Prostate gland (tissue), 2 donors: ENCODE results near the gene LRRC4C.

Experiments
- POLR2A ChIP-seq: fragments of 450-650 bp; IDR thresholded peaks from one replicate; pipeline ENCODE4 v1.6.1; 2016; ENCODE audit warnings: antibody characterized with exemption, mild to moderate bottlenecking
- TF ChIP-seq, protein P1 (sequence below), 4 experiments: fragments of 200-600 bp in 2 of 4; fragments of 450-650 bp in 2 of 4; sonication (generic) in 2 of 4; IDR thresholded peaks; 1 replicate in 3 of 4; 2 replicates in 1 of 4; pipeline ENCODE4 v1.5.1; 2016 to 2019; ENCODE audit warnings: antibody characterized with exemption in 4 of 4, mild to moderate bottlenecking in 2 of 4, moderate library complexity in 2 of 4

DNA sequence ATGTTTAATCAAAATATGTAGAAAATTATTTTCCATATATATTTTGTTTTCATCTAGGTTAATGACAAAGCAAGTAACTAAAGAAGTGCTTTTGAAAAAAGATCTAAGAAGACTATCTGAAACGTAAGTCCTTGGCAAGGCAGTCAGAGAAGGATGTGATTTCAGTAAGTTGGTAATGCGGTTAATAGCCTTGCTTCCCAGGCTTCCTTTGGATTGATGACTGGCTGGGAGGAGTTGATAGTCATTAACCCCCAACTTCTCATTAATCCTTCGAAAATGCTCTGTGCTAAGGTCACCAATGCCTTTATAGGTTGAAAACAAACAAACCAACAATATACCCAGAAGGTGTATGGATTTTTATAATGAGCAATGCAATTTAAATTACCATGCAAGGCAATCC, 1326.5 kb downstream of the LRRC4C start:
- TF ChIP-seq POLR2A, result no peak
- TF ChIP-seq, protein P1, sequence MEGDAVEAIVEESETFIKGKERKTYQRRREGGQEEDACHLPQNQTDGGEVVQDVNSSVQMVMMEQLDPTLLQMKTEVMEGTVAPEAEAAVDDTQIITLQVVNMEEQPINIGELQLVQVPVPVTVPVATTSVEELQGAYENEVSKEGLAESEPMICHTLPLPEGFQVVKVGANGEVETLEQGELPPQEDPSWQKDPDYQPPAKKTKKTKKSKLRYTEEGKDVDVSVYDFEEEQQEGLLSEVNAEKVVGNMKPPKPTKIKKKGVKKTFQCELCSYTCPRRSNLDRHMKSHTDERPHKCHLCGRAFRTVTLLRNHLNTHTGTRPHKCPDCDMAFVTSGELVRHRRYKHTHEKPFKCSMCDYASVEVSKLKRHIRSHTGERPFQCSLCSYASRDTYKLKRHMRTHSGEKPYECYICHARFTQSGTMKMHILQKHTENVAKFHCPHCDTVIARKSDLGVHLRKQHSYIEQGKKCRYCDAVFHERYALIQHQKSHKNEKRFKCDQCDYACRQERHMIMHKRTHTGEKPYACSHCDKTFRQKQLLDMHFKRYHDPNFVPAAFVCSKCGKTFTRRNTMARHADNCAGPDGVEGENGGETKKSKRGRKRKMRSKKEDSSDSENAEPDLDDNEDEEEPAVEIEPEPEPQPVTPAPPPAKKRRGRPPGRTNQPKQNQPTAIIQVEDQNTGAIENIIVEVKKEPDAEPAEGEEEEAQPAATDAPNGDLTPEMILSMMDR (IDR thresholded peaks at IDR 0.05), result no peak
